GM12891 (cell line): ENCODE measurements around the gene ELFN1.

ENCODE experiments used
- PAX5 ChIP-seq: IDR thresholded peaks from 2 replicates; pipeline ENCODE4 v1.6.1; 2011; ENCODE audit warnings: low read length, moderate library complexity, mild to moderate bottlenecking; ENCODE audit not compliant: insufficient read depth, severe bottlenecking
- POLR2A ChIP-seq: IDR thresholded peaks from 2 replicates; pipeline ENCODE4 v1.6.1; 2011; ENCODE audit warnings: low read depth, low read length, control low read depth
- SPI1 ChIP-seq: IDR thresholded peaks from 2 replicates; pipeline ENCODE4 v1.6.1; 2011; ENCODE audit warnings: low read depth, low read length, control low read depth
- TAF1 ChIP-seq: IDR thresholded peaks from 2 replicates; pipeline ENCODE4 v1.6.1; 2011; ENCODE audit warnings: low read depth, low read length, control low read depth

DNA sequence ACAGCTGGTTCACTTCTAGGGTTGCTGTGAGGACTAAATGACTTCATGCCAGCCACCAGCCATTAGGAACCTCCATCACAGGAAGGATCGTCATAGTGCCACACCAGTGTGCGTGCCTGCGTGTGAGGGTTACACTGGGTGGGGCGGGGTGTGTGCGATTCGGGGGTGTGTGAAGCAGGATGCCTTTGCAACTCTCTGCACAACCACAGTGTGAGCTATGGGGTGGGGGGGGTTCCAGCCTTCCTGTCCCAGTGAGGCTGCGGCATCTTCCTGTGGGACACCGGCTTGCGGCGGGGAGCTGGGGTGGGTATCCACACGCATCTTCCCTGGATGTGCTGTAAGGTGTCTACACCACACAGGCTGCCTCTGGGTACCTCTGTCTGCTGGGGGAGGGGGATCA, 6.9 kb upstream of the ELFN1 start:
- no peak for TF ChIP-seq POLR2A
- no peak for TF ChIP-seq TAF1
- TF ChIP-seq PAX5: no peak
- TF ChIP-seq SPI1: no peak
